Left hindlimb (tissue), 1 donor: ENCODE measurements around the gene DPYD.

Source experiments
- DNase-seq: peaks from one replicate; pipeline ENCODE4 v3.0.0-alpha.2; 2018

The DPYD gene

DNA sequence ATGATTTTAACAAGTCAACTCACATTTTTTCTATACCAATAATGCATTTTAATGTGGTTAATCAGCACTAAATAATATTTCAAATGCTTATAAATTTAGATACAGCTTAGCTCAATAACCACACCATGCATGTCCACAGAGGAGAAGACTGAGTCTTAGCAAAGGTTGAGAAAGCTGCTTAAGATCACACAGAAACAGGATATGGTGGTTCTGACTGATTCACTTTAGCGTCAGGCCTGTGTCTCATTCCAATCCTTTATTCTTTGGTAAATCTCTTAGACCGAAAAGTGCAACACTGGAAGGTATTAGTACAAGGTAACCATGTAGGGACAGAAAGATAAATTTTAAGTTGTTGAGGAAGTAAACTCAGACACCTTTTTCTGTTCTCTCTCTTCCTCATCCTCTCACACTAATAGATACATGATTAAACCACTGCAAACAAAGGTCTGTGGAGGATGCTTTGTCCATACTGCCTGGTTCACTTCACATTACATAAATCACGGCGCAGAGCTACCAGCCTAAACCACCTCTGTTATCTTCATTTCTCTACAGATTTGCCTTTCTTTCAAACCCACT lies 139.0 kb downstream of the DPYD start:
- no peak for DNase-seq

DNA sequence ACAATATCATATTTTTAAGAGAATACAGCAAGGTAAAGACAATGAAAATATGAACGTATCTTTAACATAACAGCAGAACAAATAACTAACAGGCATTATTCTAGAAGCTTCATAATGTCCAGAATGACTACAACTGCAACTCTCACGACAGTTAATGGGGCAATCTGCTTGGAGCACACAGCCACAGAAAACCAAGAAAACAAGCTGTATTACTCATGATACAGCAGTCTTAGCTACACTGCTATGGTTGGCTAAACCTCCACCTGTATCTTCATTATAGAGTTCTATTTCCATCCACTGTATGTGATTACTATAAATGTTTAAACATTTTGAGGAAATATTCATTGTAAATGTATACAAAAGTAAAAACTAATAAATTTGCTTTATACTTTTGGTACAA lies 139.9 kb downstream of the DPYD start:
- DNase-seq: no peak

DNA sequence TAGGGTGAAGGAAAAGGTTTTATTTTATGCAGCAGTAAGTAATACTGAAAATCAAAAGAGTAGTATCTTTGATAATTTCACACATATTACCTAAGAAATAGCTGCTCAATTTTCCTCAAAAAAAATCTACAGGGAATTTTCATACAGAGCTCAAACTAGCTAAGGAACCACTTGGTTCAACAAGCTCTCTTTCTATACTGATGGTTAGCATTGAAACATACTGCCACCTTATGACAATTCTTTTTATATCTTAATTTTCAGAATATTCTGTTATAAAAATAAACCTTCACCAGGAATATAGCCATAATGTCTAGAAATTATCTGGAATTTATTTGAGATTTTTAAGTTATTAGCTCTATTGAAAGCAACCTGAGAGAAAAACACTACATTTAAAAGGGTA lies 142.1 kb downstream of the DPYD start:
- no peak for DNase-seq

DNA sequence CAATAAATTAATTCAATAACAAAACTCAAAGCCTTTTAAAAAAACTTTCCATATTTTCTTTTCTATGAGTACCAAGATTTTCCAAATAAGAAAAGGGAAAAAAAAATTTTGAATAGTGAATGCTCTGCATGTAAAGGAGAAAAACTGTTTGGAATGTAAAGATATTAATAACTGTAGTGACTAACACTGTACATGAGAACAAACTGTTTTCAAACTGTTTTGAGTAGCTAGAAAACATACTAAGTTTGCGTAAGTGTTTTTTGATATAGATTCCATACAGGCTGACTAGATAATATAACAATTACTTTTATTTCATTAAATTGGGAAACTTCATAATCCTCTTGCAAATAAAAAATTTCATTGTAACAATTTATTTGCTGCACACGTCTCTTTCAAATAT lies 150.5 kb downstream of the DPYD start:
- no peak for DNase-seq

DNA sequence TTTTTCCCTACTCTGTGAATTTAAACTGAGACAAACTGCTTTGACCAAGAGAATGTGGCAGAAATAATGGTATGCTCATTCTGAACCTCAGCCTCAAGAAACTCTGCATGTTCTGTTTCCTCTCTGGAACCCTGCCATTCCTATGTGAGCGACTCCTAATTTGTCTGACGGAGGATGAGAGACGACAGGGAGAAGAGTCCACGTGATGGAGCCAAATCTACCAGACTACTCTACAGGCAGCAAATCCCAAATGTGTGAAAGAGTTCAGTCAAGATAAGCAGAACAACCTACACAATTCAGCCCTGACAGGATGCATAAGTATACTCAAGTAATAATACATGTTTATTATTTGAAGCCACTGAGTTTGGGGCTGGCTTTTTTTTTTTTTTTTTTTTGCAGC lies 153.5 kb downstream of the DPYD start:
- no peak for DNase-seq

DNA sequence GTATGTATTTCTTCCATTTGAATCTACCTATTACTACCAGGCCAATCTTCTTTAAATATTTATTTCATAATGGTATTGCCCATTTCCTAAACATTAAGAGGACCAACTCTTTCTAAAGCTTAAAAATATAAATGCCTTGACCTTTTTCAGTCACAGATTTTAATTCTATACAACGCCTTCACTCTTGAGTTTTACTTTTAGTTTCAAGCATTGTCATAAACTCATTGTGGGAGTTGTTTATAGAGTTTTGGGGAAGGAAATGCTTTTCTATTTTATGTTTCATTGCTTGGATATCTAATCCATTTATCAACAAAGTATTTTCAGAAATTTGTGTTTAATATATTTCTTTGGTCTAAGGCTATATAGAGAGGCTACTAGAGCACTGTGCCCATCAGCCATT lies 155.8 kb downstream of the DPYD start:
- no peak for DNase-seq

DNA sequence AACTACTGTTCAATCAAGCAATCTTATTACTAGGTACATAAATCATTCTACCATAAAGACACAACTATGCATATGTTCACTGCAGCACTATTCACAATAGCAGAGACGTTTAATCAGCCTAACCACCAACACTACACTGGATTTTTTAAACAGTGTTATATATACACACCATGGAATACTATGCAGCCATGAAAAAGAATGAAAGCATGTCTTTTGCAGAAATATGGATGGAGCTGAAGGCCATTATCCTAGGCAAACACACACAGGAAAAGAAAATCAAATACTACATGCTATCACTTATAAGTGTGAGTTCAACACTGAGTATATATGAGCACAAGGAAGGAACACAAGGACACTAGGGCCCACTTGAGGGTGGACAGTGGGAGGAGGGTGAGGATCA lies 159.2 kb downstream of the DPYD start:
- DNase-seq: no peak

DNA sequence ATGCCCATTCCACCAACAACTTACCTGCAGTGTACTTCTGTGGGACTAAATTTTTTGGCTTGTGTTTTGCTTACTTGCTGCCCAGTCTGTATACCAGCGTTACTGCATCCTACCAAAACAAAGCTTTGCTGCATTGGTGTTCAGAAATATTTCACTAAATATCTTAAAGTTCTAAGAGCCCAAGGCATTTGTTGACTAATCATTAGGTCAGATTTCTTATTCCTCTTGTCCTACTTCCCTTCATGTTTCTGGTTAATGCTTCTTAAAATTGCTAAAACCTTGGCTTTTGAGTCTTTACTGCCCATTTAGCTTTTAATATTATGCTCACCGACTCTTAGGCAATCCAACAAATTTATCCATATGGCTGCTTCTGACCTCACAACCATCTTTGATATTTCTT lies 161.8 kb downstream of the DPYD start:
- no peak for DNase-seq

DNA sequence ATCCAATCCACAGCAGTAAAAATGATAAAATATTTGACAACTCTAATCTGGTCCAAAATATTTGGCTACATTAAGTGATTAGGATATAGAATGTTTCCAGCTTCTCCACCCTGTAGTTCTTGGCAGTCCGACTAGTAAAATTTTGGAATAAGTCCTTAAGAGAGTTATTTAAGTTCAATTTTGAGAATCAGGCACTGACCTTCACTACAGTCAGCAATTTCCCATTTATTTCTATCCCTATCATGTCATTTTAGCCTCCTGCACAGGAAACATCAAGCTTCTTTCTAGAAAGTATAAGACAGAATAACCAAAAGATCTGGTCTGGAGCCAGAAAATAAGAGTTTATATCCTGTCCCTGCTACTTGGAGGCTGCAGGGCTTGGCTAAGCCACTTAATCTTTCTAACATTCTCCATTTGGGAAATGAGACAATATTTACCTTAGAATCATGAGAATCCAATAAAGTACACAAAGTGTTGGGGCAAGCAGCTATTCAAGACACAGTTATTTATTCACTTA lies 162.2 kb downstream of the DPYD start:
- no peak for DNase-seq

DNA sequence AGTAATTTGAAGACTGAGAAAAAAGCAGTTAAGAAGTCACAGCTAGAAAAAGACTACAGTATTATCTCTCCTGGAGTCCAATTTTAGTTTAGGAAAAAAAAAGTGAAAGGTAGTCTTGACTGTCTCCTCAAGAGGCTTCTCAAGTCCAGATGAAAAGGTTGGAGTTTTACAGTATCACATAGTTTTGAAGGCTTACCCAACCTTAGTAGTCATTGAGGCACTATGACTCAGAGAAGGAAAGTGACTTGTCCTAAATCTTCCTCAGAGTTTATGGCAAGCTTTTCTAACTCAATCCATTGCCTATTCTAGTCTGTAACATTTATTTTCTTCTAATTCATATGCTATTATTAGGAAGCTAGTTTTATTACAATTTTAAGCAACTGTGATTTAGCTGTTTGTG lies 174.9 kb downstream of the DPYD start:
- DNase-seq: no peak

DNA sequence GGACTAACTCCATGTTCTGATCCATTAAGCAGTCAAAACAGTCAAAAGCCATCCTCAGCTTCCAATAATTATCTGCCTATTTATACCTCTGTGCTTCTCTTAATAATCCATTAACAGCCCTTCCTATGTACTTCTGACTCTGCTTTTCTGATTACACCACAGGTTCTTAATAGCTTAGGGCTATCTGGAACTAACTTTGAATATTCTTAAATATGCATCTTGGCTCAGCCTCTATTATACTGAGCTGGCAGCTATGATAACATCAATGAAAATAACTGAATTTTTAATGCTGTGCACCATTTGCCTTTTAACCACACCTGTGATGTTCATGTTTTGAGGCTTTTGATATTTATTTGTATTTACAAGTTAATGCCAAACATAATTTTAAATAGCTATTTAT lies 175.9 kb downstream of the DPYD start:
- DNase-seq: no peak

DNA sequence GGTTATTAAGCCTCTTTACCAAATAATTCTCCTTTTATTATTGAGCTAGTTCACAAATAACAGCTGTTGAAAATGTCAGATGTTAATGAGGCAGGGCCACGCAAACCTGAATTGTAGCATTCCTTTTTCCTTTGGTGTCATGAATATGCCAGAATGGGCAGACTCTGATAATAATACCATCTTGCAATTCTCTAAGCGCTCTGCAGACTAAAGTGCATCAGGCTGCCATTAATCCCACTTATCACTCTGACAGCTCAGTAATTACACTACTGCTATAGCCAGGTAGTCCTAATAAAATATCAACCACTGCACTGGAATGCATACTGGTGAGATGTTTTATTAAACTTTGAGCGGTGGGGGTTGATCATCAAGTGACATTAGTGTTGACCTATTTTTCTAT lies 177.7 kb downstream of the DPYD start:
- no peak for DNase-seq

DNA sequence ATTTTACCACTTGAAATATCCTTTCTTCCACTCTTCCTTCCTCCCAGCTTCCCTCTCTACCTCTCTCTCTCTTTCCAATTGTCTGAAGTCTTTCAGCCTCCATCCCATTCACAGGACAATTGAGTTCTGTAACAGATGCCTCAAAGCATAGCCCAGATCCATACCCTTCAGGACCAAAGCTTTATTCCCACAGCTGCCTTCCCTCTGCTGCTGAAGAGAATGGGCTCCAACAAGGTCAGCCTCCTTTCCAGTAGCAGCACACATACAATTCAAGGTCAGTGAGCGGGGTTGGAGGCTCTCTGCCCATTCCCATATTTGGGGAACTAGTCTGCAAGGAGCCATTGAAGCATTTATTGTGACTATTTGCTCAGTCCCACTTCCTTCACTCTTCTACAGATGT lies 179.9 kb downstream of the DPYD start:
- DNase-seq: no peak

DNA sequence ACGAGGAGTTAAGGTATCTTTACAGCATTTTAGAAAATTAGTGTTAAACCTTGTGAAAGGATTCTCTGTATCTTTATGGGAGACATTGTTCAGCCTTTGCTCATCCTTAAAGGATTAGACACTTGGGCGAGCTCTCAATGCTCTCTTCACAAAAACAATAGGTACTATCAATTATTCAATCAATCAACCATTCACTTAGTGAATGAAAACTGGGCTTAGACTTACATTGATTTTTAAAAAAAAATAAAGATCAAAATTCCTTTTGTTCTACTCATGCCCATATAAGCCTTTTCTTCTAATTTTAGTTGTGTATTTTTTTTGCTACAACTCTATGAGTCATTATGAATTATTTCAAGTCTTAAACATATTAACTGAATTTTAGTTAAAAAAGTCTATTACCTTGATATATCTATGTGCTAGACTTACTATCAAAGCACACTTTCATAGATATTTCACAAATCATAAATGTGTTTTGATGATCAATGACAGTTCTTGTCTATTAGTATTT lies 181.2 kb downstream of the DPYD start:
- DNase-seq: no peak

DNA sequence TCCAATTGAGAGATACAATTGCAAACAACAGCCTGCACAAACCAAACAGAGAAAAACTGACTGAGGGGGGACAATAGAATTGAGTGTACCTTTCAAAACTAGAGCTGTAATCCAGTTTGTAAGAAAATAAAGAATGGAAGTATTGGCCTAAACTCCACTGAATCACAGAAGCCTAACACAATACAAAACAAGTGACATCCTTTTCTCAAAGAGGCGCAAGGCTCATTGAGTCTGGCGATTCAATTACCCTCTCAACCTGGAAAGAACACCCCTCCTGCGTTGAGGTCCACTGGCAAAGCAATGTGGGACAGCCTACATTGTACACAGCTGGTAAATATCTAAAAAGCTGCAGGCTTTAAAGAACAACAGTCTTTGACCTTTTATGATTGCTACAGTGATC lies 182.6 kb downstream of the DPYD start:
- DNase-seq: no peak

DNA sequence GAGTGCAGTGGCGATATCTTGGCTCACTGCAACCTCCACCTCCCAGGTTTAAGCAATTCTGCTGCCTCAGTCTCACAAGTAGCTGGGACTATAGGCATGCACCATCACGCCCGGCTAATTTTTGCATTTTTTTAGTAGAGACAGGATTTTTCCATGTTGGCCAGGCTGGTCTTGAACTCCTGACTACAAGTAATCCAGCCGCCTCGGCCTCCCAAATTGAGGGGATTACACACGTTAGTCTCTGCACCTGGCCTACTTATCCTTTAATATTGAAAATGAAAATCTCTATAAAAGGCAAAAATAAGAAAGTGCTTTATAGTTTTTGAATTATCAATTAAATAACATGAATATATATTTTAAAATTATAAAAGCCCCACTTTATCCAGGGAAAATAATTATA lies 190.6 kb downstream of the DPYD start:
- no peak for DNase-seq

DNA sequence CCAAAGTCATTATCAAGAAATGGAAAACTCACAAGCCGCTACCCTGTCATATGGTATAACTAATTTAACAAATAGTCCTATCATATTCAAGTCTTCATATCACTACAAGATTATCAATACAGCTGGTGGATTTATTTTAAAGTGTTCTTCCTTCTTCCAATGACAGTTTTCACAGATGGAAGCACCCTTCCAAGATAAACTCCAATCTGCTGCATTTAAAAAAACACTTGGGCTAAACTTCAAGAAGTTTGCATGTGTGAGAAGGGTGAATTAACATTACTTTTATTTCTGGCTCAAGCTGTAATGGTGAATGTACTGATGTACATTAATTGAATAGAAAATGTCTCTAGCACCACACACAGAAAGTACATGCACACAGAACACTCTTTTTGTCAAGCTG lies 192.4 kb downstream of the DPYD start:
- no peak for DNase-seq

DNA sequence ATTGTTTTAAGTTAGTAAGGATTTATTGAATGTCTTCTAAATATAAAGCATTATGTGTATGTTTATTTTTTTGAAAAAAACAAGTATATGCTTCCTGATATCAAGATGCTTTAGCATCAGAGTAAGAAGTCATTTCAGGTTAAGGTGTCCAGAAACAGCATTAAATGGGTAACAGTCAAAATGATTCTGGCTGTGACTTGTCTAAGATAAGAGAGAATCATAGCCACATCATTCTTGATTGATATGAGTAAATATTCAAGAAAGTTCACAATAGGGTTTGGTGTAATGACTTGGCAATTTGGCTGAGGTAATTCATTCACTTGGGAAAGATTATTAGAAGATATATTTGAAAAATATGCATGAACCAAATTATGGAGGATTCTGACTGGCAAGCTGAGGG lies 193.8 kb downstream of the DPYD start:
- no peak for DNase-seq

DNA sequence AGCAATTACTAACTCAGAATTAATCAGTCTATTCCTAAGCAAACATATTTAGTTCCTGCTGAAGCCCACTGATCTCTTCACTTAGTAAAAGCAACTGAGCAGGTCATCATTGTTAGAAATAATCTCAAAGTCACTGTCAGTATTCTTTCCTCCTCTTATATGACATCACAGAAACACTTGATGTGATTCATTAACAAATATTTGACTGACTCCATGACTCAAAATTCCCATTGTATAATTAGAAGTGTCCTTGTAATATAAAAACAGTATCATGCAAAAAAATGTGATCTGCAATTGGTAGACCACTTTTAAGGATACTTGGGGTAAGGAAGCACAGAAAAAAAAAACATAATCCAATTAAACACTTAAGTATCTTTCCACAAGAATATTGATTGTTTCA lies 194.4 kb downstream of the DPYD start:
- DNase-seq: no peak

DNA sequence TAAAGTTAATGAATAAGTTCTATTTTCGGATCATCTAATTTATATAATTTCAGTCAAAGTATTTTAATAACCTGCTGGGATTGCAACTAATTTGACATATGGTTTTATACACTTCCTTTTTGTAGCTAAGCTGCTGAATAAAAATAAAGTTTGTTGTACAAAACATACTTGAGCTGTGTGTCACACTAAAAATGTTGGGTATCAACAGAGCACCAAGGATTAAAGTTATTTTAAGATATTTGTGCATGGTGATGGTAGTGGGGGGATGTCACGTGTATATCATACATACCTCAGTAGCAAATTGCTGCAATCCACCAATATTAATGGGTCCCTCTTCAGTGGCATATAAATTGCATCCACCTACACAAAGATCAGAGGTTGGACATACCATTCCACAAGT lies 199.6 kb downstream of the DPYD start:
- DNase-seq: no peak

DNA sequence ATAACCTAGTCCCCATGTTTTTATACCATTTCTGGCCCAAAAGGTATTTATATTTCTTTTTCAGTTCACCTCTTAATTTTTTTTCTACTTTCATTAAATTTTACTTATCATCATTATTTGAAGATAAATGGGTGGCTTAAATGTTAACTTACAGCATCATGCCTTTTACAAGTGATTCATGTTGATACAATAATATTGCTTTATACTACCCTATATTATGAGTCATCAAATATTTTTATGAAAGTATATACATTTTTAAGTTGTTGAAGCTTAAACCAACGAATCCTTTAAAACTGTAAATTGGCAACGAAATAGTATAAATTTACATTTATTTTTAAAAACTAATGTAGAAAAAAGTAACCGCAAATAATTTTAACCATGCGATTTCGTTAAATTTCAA lies 207.9 kb downstream of the DPYD start:
- DNase-seq: no peak

DNA sequence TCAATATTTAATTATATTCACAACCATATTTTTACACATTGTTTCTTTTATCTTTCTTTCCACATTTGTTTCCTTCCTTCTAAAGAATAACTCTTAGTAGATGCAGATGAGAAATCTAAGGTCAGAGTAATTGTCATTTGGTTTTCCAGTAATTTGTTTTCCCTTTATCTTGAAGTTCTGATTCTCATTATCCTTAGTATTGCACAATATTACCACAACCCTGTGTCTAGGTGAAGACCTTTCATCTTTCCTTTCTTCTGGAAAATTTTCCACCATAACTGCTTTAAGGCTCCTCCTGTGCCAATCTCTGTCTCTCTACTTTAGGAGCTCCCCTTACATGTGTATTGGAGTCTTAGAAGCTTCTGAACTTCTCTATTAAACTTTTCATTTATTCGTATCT lies 209.0 kb downstream of the DPYD start:
- DNase-seq: no peak

DNA sequence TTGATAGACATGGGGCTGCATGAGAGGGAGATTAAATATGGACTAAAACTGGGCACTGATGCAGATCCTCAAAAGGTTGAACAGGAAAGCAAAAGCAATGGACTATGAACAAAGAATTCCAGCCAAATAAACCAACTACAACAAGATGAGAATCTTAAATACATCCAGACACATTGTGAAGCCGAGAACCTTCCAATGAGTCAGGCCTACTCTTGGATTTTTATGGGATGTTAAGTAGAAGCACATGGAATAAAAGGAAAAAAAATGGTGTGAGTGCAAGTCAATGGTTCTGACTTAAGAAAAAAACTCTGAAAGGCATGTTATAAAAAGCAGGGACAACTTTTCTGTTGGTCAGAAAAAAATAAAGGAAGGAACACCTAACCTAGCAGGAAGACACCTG lies 227.2 kb downstream of the DPYD start:
- DNase-seq: no peak

DNA sequence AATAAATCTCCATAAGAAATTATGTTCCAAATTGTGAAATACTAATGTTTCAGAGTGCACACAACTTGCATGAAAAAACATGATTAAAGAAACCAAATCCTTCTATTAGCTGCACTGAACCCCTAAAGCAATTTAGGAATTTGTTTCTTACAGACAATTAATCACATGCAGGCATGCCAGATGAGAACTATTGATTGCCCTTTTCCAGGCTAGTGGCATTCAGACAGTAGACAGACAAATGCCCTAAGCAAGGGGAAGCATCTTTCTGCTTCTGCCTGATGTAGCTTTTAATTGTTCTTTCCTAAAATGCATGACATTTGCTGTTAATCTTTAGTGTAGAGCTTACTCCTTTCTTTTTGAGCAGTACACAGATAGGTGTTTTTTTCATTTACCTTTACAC lies 229.5 kb downstream of the DPYD start:
- DNase-seq: no peak

DNA sequence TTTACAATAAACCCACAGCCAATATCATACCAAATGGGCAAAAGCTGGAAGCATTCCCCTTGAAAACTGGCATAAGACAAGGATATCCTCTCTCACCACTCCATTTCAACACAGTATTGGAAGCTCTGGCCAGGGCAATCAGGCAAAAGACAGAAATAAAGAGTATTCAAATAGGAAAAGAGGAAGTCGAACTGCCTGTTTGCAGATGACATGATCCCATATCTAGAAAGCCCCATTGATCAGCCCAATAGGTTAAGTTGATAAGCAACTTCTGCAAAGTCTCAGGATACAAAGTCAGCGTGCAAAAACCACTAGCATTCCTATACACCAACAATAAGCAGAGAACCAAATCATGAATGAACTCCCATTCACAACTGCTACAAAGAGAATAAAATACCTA lies 235.5 kb downstream of the DPYD start:
- no peak for DNase-seq

DNA sequence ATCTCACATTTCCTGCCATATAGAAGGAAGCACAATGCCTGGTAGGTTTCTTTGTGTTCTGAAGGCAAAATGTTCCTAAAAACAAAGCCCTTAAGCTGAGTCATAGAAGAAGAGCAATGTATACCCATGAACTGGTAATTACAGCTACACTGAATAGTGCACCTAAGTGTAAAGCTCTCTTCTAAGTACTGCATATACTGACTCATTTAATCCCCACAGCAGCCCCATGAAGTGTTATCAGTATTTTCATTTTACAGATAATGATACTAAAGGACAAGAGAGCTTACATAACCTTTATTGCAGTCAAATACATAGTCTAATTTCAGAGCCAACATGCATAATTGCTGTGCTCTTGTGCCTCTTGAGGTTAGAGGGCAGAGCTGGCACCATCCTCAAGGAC lies 239.9 kb downstream of the DPYD start:
- DNase-seq: no peak
